ENCODE data around the gene GRK5.

GRK5 gene

DNA sequence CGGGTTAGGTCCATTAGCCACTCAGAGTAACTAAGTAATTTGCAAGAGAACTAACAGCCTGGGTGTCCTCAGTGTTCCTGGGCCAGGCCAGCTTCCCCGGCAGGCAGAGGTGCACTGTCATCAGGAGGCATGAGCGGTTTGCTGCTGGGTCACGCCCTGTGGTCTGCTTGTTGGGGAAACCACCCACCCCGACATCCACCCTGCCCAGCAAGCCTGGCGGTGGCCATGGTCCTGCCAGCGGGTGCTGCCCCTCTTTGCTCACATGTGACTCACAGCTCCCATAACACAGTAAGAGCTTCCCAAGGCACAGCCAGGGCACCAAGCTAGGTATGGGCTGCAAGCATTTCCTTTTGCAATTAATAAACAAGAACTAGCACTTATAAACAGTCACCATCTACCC, 259.3 kb downstream of the GRK5 start:
- Histone ChIP-seq H3K27me3 (no peaks in the 10 kb centered on the region), H3K9me3 (no peaks in the 10 kb centered on the region), H3K36me3 (no peaks in the 10 kb centered on the region), H3K4me1 (peaks cover 0 to 23% (median 13%) of the 10 kb centered on the region in 4 donors), H3K27ac (no peak overlapping the region), H3K4me3 (no peak overlapping the region)
- TF ChIP-seq CTCF (IDR thresholded peaks at IDR 0.05) = no peak
- intact Hi-C loops (cut with DNase I; ENCODE audit: low total_unique reads) = no loop called here
- no peak for DNase-seq

DNA sequence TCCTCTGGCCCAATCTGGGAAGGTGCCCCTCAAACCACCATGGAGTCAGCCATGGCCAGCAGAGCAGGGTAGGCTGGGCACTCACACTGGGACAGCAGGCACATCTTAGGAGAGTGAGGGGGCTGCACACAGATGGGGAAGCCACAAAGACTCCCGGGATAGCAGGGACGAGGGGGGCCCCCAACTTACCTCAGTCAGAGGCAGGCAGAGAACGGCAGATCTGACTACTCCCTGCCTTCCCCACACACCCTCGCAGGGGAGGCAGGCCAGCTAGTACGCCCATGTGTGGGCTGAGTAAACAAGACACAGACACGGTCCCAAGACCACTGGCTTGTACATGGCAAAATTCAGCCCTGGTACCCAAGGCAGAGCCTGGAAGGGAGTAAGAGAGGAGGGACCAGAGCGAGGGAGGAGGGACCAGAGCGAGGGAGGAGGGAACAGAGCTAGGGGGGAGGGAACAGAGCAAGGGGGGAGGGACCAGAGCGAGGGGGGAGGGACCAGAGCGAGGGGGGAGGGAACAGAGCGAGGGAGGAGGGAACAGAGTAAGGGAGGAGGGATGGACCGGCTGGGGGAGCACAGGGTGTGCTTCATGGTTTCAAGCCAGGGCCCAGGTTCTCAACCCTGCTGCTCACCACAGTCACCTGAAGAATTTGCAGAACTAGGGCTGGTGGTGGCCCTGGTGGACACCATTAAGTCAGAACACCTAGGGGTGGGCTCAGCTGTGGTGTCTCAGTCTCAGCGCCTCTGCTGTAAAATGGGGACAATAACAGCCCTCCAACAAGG, 261.4 kb downstream of the GRK5 start:
- no peak for TF ChIP-seq CTCF (IDR thresholded peaks at IDR 0.05)
- H3K27ac ChIP-seq = no peak overlapping the region
- H3K4me1 ChIP-seq = peaks cover 0 to 23% (median 13%) of the 10 kb centered on the region in 4 donors
- H3K27me3 ChIP-seq = peaks cover 0 to 3% of the 10 kb centered on the region in 2 donors
- H3K9me3 ChIP-seq = no peaks in the 10 kb centered on the region
- no peak for DNase-seq
- intact Hi-C loops (cut with DNase I; ENCODE audit: low total_unique reads) = no loop called here
- no peaks in the 10 kb centered on the region for H3K36me3 ChIP-seq
- no peak overlapping the region for H3K4me3 ChIP-seq

DNA sequence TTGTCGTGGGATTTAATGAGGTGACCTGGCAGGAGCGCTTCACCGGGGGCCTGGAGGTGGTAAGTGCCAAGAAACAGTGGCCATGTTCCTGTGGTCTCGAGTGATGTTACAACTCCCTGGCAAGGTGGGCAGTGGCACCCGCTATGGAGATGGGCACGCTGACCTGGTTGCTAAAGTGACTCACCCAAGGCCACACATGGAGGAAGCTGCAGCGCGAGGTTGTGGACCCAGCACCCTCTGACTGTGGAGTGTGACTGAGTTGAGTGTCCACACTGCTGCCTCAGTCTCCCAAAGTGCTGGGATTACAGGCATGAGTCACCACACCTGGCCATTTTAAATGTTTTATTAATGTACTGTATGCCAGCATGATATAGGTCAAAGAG, 261.9 kb downstream of the GRK5 start:
- H3K4me3 ChIP-seq = no peak overlapping the region
- no peak for DNase-seq
- no peak for TF ChIP-seq CTCF (IDR thresholded peaks at IDR 0.05)
- H3K27me3 ChIP-seq = peaks cover 0 to 3% of the 10 kb centered on the region in 2 donors
- intact Hi-C loops (cut with DNase I; ENCODE audit: low total_unique reads) = no loop called here
- peak overlapping the region in 1 of 2 donors; percentile 31 for H3K27ac ChIP-seq
- H3K4me1 ChIP-seq = peaks cover 0 to 23% (median 13%) of the 10 kb centered on the region in 4 donors
- H3K36me3 ChIP-seq = no peaks in the 10 kb centered on the region
- no peaks in the 10 kb centered on the region for H3K9me3 ChIP-seq

DNA sequence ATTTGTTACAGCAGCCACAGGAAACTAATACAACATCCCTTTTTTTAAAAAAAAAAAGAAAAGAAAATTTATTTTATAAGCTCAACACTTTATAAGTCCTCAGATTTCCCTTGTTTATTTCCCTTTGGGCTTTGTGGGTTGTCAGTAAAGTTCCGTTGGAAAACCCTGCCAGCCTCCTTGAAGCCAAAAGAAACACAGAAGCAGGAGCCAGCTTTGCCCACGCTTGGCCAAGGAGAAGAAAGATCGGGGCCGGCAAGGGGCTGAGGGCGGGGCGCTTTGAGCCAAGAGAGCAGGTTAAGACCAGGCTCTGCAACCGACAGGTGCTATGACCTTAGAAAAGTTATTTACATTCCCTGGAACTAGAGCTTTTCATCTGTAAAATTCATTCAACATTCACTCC, 262.5 kb downstream of the GRK5 start:
- H3K27me3 ChIP-seq = peaks cover 0 to 3% of the 10 kb centered on the region in 2 donors
- H3K4me1 ChIP-seq = peaks cover 0 to 23% (median 13%) of the 10 kb centered on the region in 4 donors
- peak overlapping the region in 1 of 2 donors; percentile 31 for H3K27ac ChIP-seq
- intact Hi-C loops (cut with DNase I; ENCODE audit: low total_unique reads) = no loop called here
- H3K36me3 ChIP-seq = no peaks in the 10 kb centered on the region
- H3K9me3 ChIP-seq = no peaks in the 10 kb centered on the region
- no peak overlapping the region for H3K4me3 ChIP-seq
- no peak for TF ChIP-seq CTCF (IDR thresholded peaks at IDR 0.05)
- DNase-seq = peak in 1 of 2 donors; percentile 69

DNA sequence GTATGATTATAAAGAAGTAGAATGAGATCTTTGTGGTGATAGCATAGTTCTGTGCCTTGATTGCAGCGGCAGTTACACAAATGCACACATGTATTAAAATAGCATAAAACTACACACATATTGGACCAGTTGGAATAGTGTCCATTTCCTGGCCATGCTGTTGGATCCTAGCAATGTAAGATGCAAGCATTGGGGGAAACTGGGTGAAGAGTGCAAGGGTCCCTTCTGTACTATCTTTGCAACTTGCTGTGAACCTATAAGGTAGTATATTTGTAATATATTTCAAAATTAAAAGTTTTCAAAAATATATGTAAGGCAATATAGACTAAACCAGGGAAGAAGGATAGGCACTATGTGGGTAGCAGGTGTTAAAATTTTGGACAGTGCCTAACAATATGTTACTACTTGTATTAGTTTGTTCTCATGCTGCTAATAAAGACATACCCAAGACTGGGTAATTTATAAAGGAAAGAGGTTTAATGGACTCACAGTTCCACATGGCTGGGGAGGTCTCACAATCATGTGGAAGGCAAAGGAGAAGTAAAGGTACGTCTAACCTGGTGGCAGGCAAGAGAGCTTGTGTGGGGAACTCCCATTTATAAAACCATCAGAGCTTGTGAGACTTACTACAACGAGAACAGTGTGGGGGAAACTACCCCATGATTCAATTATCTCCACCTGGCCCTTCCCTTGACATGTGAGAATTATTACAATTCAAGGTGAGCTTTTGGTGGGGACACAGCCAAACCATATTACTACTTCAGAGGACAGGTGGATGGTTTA, 263.7 kb downstream of the GRK5 start:
- Histone ChIP-seq H3K27me3 (peaks cover 0 to 3% of the 10 kb centered on the region in 2 donors), H3K9me3 (no peaks in the 10 kb centered on the region), H3K36me3 (no peaks in the 10 kb centered on the region), H3K4me1 (peaks cover 0 to 22% (median 13%) of the 10 kb centered on the region in 4 donors), H3K4me3 (no peak overlapping the region), H3K27ac (no peak overlapping the region)
- no peak for TF ChIP-seq CTCF (IDR thresholded peaks at IDR 0.05)
- intact Hi-C loops (cut with DNase I; ENCODE audit: low total_unique reads) = no loop called here
- DNase-seq = no peak

Data from tibial artery (tissue), 4 donors.